Testis (tissue), 5 donors: ENCODE measurements around the gene RNF222. TPM values are rescaled to one million over a fixed set of nuclear protein-coding genes. Genes with fewer than 3 reads are reported as not detected.
A peak's percentile ranks its signal among the peaks of the same experiment; 100 is the strongest.

Experiments used
- DNase-seq: peaks from one replicate; pipeline ENCODE4 v3.0.0-alpha.2; 2019
- H3K27ac ChIP-seq, 2 donors: fragments of 200-600 bp; sonication (generic); one replicate each; pipeline ENCODE4 v1.5.1; 2019
- H3K27me3 ChIP-seq: fragments of 200-600 bp; sonication (generic); one replicate; pipeline ENCODE4 v1.5.1; 2019
- H3K36me3 ChIP-seq: fragments of 200-600 bp; sonication (generic); one replicate; pipeline ENCODE4 v1.5.1; 2017; ENCODE audit warnings: low read depth; ENCODE audit errors: missing control alignments
- H3K4me1 ChIP-seq: fragments of 200-600 bp; sonication (generic); one replicate; pipeline ENCODE4 v1.5.1; 2019
- H3K4me3 ChIP-seq, 2 donors: fragments of 200-600 bp; sonication (generic); one replicate each; pipeline ENCODE4 v1.5.1; 2017 to 2019
- H3K9me3 ChIP-seq: fragments of 200-600 bp; sonication (generic); one replicate; pipeline ENCODE4 v1.5.1; 2017
- CTCF ChIP-seq, 3 experiments: fragments of 450-650 bp in 2 of 3; fragments of 200-600 bp in 1 of 3; sonication (generic) in 1 of 3; IDR thresholded peaks; one replicate each; pipeline ENCODE4 v1.5.1; 2016 to 2019; ENCODE audit warnings: antibody characterized with exemption in 3 of 3, mild to moderate bottlenecking in 2 of 3, moderate library complexity in 1 of 3
- POLR2A ChIP-seq: fragments of 450-650 bp; IDR thresholded peaks from one replicate; pipeline ENCODE4 v1.6.1; 2017; ENCODE audit warnings: antibody characterized with exemption, mild to moderate bottlenecking, moderate library complexity
- WGBS, 2 donors: methylation state at CpG; one replicate each; pipeline ENCODE4 v1.1.5; 2018; 5-methylcytosine and 5-hydroxymethylcytosine counted together
- intact Hi-C: fragments of 100-400 bp; cut with DNase I; formaldehyde crosslinking; loops from one replicate; pipeline ENCODE4 v1.15.1; 2023; ENCODE audit warnings: low total_unique reads
- long read RNA-seq, 2 donors: transcript quantifications; one replicate each; lab custom pipeline, GENCODE V29; 2026
- polyA plus RNA-seq: library from polyadenylated mRNA; stranded (reverse); fragments of 350-450 nt; fragmentation: Illumina TruSeq; extraction: RNeasy Lipid Tissue Mini Kit (QIAGEN cat#74804); gene quantifications from one replicate; pipeline ENCODE4 v1.2.3, GENCODE V29; 2014; ENCODE audit warnings: low read depth, low replicate concordance; ENCODE audit not compliant: insufficient read depth
- total RNA-seq, 2 donors: library from RNA; depleted of rRNA; stranded (reverse); fragments of >200 nt; gene quantifications; one replicate each; pipeline ENCODE4 v1.2.3, GENCODE V29; 2016

Gene RNF222, protein sequence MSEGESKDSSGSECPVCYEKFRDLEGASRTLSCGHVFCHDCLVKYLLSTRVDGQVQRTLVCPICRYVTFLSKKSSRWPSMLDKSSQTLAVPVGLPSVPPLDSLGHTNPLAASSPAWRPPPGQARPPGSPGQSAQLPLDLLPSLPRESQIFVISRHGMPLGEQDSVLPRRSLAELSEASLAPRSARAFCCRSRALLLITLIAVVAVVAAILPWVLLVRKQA
- under 1 TPM in 1 of 2 donors, not detected in 1; 0.06 TPM for total RNA-seq
- polyA plus RNA-seq = not detected
- long read RNA-seq, donor 1 = 0 reads
- long read RNA-seq, donor 2, partial matches to known transcripts = 0 of 1 reads
- long read RNA-seq, donor 2, other reads (novel, unspliced or antisense) = 0 of 1 reads

DNA sequence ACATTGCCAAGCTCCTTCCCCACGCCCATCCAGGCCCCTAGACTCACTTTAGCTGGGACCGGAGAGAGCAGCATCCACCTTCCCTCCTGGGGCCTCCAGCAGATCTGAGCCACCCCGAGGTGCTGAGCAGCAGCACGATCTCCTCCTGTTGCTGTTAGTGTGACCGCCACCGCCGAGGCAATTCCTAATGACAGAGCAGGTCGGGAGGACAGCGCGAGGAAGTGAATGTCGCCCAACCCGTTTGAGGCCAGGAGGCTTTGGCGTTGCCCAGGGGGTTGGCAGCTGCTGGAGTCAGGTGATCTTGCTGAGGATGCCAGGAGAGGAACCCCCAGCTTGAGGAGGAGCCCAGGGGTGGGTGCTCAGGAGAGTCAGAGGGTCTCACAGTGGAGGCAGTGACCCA is at the start of gene RNF222:
RNF222 (minus strand) TSS at position 192 of the 400 bp plus-strand sequence. CDS start 4,366 bp downstream, outside the sequence.
- H3K4me1 ChIP-seq = no peaks in the 10 kb centered on the region
- DNase-seq = peak; percentile 2
- H3K4me3 ChIP-seq = no peak within 1 kb of the TSS
- intact Hi-C loops = no loop called here
- no peaks in the 10 kb centered on the region for H3K9me3 ChIP-seq
- no peak for TF ChIP-seq CTCF (IDR thresholded peaks at IDR 0.05)
- no peak for TF ChIP-seq POLR2A
- no peaks in the 10 kb centered on the region for H3K27me3 ChIP-seq
- no peak within 1 kb of the TSS for H3K27ac ChIP-seq
- 64 to 76% methylated on average over 5 to 13 of the region's 13 CpGs for WGBS, 2 donors
- H3K36me3 ChIP-seq = no peaks in the 10 kb centered on the region

GRCh38 chr17:8445536-8445935 is 47.9 kb upstream of the RNF222 start:
- no peak overlapping the region for H3K27ac ChIP-seq
- no peaks in the 10 kb centered on the region for H3K36me3 ChIP-seq
- no peaks in the 10 kb centered on the region for H3K9me3 ChIP-seq
- no peak overlapping the region for H3K4me3 ChIP-seq
- no peak for DNase-seq
- no peaks in the 10 kb centered on the region for H3K4me1 ChIP-seq
- no peaks in the 10 kb centered on the region for H3K27me3 ChIP-seq
- WGBS, 2 donors = 71 to 74% methylated on average over 4 of the region's 4 CpGs
- no peak for TF ChIP-seq CTCF (IDR thresholded peaks at IDR 0.05)
- no peak for TF ChIP-seq POLR2A
- intact Hi-C loops = no loop called here

- 67 to 71% methylated on average over 4 of the region's 4 CpGs for WGBS, 2 donors
- no peak for TF ChIP-seq CTCF (IDR thresholded peaks at IDR 0.05)
- TF ChIP-seq POLR2A = no peak
- Histone ChIP-seq H3K9me3 (no peaks in the 10 kb centered on the region), H3K36me3 (no peaks in the 10 kb centered on the region), H3K4me3 (no peak overlapping the region), H3K27me3 (no peaks in the 10 kb centered on the region), H3K27ac (no peak overlapping the region), H3K4me1 (no peaks in the 10 kb centered on the region)
- intact Hi-C loops = no loop called here
- DNase-seq = no peak
These were observed 46.9 kb upstream of the RNF222 start for GRCh38 chr17:8444494-8444893.

DNA sequence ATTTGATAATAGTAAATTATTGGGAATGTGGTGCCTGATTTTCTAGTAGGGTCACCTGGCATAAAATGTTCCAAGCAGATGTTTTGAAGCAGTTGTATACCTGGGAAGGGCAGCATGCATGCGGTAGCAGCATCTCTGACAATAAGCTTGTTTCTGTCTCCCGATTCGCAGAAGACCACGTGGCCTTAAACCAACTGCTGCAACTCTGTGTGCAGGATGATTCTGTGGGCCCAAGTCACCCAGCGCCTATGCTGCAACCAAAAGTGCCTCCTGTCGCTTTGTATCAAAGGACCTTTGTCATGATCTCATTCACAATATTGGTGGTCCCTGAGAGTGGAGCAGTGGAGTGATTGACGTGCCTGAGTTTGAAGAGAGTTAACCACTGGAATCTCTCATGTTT is 46.1 kb upstream of the RNF222 start:
- H3K9me3 ChIP-seq = no peaks in the 10 kb centered on the region
- no peaks in the 10 kb centered on the region for H3K27me3 ChIP-seq
- intact Hi-C loops = no loop called here
- 78 to 87% methylated on average over 7 of the region's 7 CpGs for WGBS, 2 donors
- no peaks in the 10 kb centered on the region for H3K36me3 ChIP-seq
- no peak for DNase-seq
- H3K4me3 ChIP-seq = no peak overlapping the region
- TF ChIP-seq POLR2A (no peak), CTCF (IDR thresholded peaks at IDR 0.05) (no peak)
- H3K27ac ChIP-seq = no peak overlapping the region
- no peaks in the 10 kb centered on the region for H3K4me1 ChIP-seq

DNA sequence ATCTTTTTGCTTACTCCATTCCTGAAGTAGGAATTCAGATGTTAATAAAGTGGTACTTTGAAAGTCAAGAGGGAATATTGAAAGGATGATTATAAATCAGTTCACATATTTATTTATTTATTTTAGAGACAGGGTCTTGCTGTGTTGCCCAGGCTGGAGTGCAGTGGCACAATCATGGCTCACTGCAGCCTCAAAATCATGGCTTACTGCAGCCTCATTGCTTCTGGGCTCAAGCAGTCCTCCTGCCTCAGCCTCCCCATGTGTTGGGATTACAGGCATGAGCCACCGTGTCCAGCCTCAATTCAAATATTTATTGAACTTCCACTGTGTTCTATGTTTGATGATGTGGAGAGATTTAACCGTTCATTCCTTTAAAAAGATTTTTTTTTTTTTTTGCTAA is 44.7 kb upstream of the RNF222 start:
- Histone ChIP-seq H3K4me1 (no peaks in the 10 kb centered on the region), H3K36me3 (no peaks in the 10 kb centered on the region), H3K4me3 (no peak overlapping the region), H3K27me3 (no peaks in the 10 kb centered on the region), H3K27ac (no peak overlapping the region), H3K9me3 (no peaks in the 10 kb centered on the region)
- 95% methylated on average over 2 of the region's 2 CpGs for WGBS, 2 donors
- DNase-seq = no peak
- TF ChIP-seq CTCF (IDR thresholded peaks at IDR 0.05) = no peak
- no peak for TF ChIP-seq POLR2A
- intact Hi-C loops = no loop called here
